ENCODE data around the gene KIF16B. TPM values are rescaled to one million over a fixed set of nuclear protein-coding genes. Genes with fewer than 3 reads are reported as not detected.
A peak's percentile ranks its signal among the peaks of the same experiment; 100 is the strongest.

Gene KIF16B
- total and polyA plus RNA-seq, 2 of the 13 experiments (the other 11 are each of a cell fraction or from before 2014, with no cell fraction given), result 6.9 to 18.0 TPM

- TF ChIP-seq RXRB (CRISPR knock-in tag; IDR thresholded peaks at IDR 0.05; ENCODE audit: borderline replicate concordance), result peak; percentile 34; the same call in 1 of the 2 replicates
- no peak for TF ChIP-seq TERF1 (CRISPR knock-in tag; IDR thresholded peaks at IDR 0.05)
- 0 out of 2 replicates have a peak, but pooled peaks have one; percentile 17 for TF ChIP-seq MED1 (CRISPR knock-in tag; IDR thresholded peaks at IDR 0.05)
- TF ChIP-seq RORA (CRISPR knock-in tag; IDR thresholded peaks at IDR 0.05), result no peak
- no peak for TF ChIP-seq HMGA1 (CRISPR knock-in tag; conservative IDR thresholded peaks at IDR 0.05)
- no peak for TF ChIP-seq NR2F2 (IDR thresholded peaks at IDR 0.05; ENCODE audit: borderline replicate concordance, low read depth)
- TF ChIP-seq NCOR1 (IDR thresholded peaks at IDR 0.05; ENCODE audit: borderline replicate concordance, low read length), result peak; percentile 33; the same call in 1 of the 2 replicates
- TF ChIP-seq ZFP62 (CRISPR knock-in tag; IDR thresholded peaks at IDR 0.05), result no peak
- TF ChIP-seq ASH2L (IDR thresholded peaks at IDR 0.05; ENCODE audit: insufficient read length, low read depth, low read length), result peak; percentile 70
- TF ChIP-seq ZNF605 (CRISPR knock-in tag; IDR thresholded peaks at IDR 0.05), result no peak
- no peak for TF ChIP-seq ZMYM4 (CRISPR knock-in tag; IDR thresholded peaks at IDR 0.05)
- TF ChIP-seq ZNF546 (CRISPR knock-in tag; conservative IDR thresholded peaks at IDR 0.05), result no peak
- TF ChIP-seq ZNF468 (CRISPR knock-in tag; IDR thresholded peaks at IDR 0.05), result no peak
- no peak for TF ChIP-seq ZNF589 (CRISPR knock-in tag; conservative IDR thresholded peaks at IDR 0.05)
- no peak for TF ChIP-seq IRF9 (CRISPR knock-in tag; IDR thresholded peaks at IDR 0.05; ENCODE audit: borderline replicate concordance)
- TF ChIP-seq RELA (CRISPR knock-in tag; IDR thresholded peaks at IDR 0.05), result no peak
Measured at GRCh38 chr20:16607364-16608276, 34.4 kb upstream of the KIF16B start (continued).
